HUDEP-2 (cell line): ENCODE measurements around the gene ADGRB3.
"Not testable (repeated sequence)": the region's sequence is repeated elsewhere in the genome, so short reads cannot be mapped to it uniquely, and the experiment has no call there.

Experiments
- DNase-seq, 76 experiments: peaks; one replicate each; lab custom pipeline; 2025; ENCODE audit not compliant: unreplicated experiment in 76 of 76; lab: John Stamatoyannopoulos, UW

ADGRB3 gene

GRCh38 chr6:68911334-68911733 is 276.3 kb downstream of the ADGRB3 start:
- no peak for DNase-seq

GRCh38 chr6:68911811-68912210 is 276.7 kb downstream of the ADGRB3 start:
- no peak for DNase-seq

- DNase-seq: not testable (repeated sequence)
These were observed 277.7 kb downstream of the ADGRB3 start for GRCh38 chr6:68912805-68913204.

GRCh38 chr6:68915586-68915985 is 280.5 kb downstream of the ADGRB3 start:
- DNase-seq: no peak

- DNase-seq: no peak
These were observed 284.5 kb downstream of the ADGRB3 start for GRCh38 chr6:68919537-68919936.

- no peak for DNase-seq
These were observed 306.3 kb downstream of the ADGRB3 start for GRCh38 chr6:68941345-68941744.

- DNase-seq: no peak
These were observed 312.6 kb downstream of the ADGRB3 start for GRCh38 chr6:68947721-68948120.

GRCh38 chr6:68951270-68951669 is 316.2 kb downstream of the ADGRB3 start:
- no peak for DNase-seq

- peak in 6 of 76 experiments; percentile 0 to 27 (median 8) for DNase-seq
These were observed 323.2 kb downstream of the ADGRB3 start for GRCh38 chr6:68958327-68958726.

- peak in 64 of 76 experiments; percentile 1 to 83 (median 45) for DNase-seq
These were observed 332.6 kb downstream of the ADGRB3 start for GRCh38 chr6:68967549-68968300.

- no peak for DNase-seq
These were observed 333.2 kb downstream of the ADGRB3 start for GRCh38 chr6:68968301-68968649.

- no peak for DNase-seq
These were observed 338.0 kb downstream of the ADGRB3 start for GRCh38 chr6:68973066-68973465.

GRCh38 chr6:68975064-68975463 is 340.0 kb downstream of the ADGRB3 start:
- peak in 2 of 76 experiments; percentile 6 to 17 for DNase-seq

GRCh38 chr6:68975816-68976215 is 340.7 kb downstream of the ADGRB3 start:
- no peak for DNase-seq

GRCh38 chr6:68976260-68976659 is 341.2 kb downstream of the ADGRB3 start:
- DNase-seq: peak in 1 of 76 experiments; percentile 5

GRCh38 chr6:68978411-68978810 is 343.3 kb downstream of the ADGRB3 start:
- no peak for DNase-seq

- DNase-seq: not testable (repeated sequence)
These were observed 346.6 kb downstream of the ADGRB3 start for GRCh38 chr6:68981668-68982067.

- DNase-seq: no peak
These were observed 353.6 kb downstream of the ADGRB3 start for GRCh38 chr6:68988698-68989097.

- no peak for DNase-seq
These were observed 355.2 kb downstream of the ADGRB3 start for GRCh38 chr6:68990317-68990716.

- DNase-seq: no peak
These were observed 358.8 kb downstream of the ADGRB3 start for GRCh38 chr6:68993911-68994310.

- no peak for DNase-seq
These were observed 359.4 kb downstream of the ADGRB3 start for GRCh38 chr6:68994521-68994920.

- DNase-seq: no peak
These were observed 370.1 kb downstream of the ADGRB3 start for GRCh38 chr6:69005199-69005598.

- no peak for DNase-seq
These were observed 372.7 kb downstream of the ADGRB3 start for GRCh38 chr6:69007781-69008180.
